ENCODE results near the gene ZNF862.

The ZNF862 gene

GRCh38 chr7:149793261-149793660 is 44.9 kb upstream of the ZNF862 start:
- TF ChIP-seq CTCF (IDR thresholded peaks at IDR 0.05; ENCODE audit: insufficient read depth, low read depth, low read length, missing control alignments): no peak
- no peak for DNase-seq (ENCODE audit: low read depth)
- no peak overlapping the region for H3K4me3 ChIP-seq (ENCODE audit: low read length)

DNA sequence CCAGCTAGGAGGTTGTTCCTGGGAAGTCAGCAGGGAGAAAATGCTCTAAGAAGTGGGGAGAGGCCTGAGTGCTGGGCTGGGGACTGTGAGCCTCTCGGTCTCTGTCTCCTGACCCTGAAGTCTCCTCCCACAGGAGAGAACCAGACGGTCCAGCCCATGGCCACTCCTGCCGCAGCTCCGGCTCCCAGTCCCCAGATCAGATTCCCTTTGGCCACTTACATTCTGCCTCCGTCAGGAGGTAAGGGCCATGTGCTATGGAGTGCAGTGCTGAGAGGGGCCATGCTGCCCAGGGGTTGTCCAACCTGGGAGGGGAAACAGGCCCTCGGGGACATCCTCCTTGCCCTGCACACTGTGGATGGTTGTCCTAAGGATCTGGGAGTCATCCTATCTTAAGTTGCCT is 43.5 kb upstream of the ZNF862 start:
- TF ChIP-seq CTCF (IDR thresholded peaks at IDR 0.05; ENCODE audit: insufficient read depth, low read depth, low read length, missing control alignments): no peak
- H3K4me3 ChIP-seq (ENCODE audit: low read length): no peak overlapping the region
- DNase-seq (ENCODE audit: low read depth): no peak

GRCh38 chr7:149795126-149795525 is 43.0 kb upstream of the ZNF862 start:
- TF ChIP-seq CTCF (IDR thresholded peaks at IDR 0.05; ENCODE audit: insufficient read depth, low read depth, low read length, missing control alignments): no peak
- no peak for DNase-seq (ENCODE audit: low read depth)

GRCh38 chr7:149796287-149796860 is 41.8 kb upstream of the ZNF862 start:
- H3K4me3 ChIP-seq (ENCODE audit: low read length): no peak overlapping the region
- no peak for DNase-seq (ENCODE audit: low read depth)
- TF ChIP-seq CTCF (IDR thresholded peaks at IDR 0.05; ENCODE audit: insufficient read depth, low read depth, low read length, missing control alignments): no peak

More at GRCh38 chr7:149795126-149795525, 43.0 kb upstream of the ZNF862 start:
- no peak overlapping the region for H3K4me3 ChIP-seq (ENCODE audit: low read length)

DNA sequence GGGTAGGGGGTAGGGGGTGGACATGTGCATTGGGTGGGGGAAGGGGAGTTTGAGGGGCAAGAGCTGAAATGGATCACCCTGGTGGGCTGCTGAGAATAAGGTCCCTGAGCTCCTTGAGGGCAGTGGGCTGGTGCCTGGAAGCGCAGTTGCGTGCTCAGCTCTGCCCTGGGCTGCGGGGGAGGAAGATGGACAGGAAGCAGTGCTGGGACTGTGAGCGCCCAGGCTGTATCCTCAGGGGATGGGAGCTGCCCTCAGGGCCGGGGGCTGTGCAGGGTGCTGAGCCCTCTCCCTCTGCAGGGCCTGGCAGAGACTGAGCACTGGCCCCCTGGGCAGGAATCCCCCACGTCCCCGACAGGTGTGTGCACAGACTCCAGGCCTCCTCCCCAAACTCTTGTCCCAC is 40.4 kb upstream of the ZNF862 start:
- no peak for TF ChIP-seq CTCF (IDR thresholded peaks at IDR 0.05; ENCODE audit: insufficient read depth, low read depth, low read length, missing control alignments)
- H3K4me3 ChIP-seq (ENCODE audit: low read length): no peak overlapping the region
- no peak for DNase-seq (ENCODE audit: low read depth)

DNA sequence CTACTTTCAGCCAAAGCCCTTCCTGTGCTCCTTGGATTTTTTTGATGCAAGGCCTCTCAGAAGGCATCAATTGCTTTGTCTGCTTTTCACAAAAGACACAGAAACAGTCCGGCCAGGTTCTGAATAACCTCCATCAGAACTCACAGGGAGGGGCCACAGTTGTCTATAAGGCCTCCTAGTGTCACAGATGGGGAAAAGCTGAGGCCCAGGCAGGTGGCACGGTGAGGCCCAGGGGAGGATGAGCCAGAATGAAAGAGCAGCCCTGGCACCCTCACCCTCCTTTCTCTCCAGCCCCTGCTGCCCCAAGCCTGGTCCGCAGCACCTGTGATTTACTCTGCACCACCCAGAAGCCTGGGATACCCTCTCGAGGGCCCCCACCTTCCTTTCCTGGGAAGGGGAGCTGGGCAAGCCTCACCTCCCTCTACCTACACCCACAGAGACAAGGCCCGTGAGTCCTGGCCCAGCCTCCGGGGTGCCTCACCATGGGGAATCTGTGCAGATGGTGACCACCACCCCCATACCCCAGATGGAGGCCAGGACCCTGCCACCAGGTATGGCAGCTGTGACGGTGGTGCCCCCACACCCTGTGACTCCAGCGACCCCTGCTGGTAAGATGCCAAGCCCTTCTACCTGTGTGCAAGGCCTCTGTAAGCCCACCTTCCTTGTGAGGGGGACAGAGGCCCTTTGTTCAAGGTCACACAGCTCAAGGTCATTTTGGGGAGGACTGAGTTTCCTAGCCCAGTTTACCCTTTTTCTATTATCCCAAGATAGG is 38.6 kb upstream of the ZNF862 start:
- DNase-seq (ENCODE audit: low read depth): peak; percentile 14
- TF ChIP-seq CTCF (IDR thresholded peaks at IDR 0.05; ENCODE audit: insufficient read depth, low read depth, low read length, missing control alignments): peak; percentile 22

GRCh38 chr7:149800169-149800555 is 38.0 kb upstream of the ZNF862 start:
- no peak overlapping the region for H3K4me3 ChIP-seq (ENCODE audit: low read length)
- no peak for TF ChIP-seq CTCF (IDR thresholded peaks at IDR 0.05; ENCODE audit: insufficient read depth, low read depth, low read length, missing control alignments)
- no peak for DNase-seq (ENCODE audit: low read depth)

More for the DNA sequence above, 38.6 kb upstream of the ZNF862 start:
- H3K4me3 ChIP-seq (ENCODE audit: low read length): no peak overlapping the region
